ENCODE measurements around the gene SCRN3. TPM values are rescaled to one million over a fixed set of nuclear protein-coding genes. Genes with fewer than 3 reads are reported as not detected.

SCRN3 gene
- total RNA-seq, 1 experiment from 2014 or later = 26.4 TPM

- Mint-ChIP-seq H3K27me3 (ENCODE audit: insufficient read depth, unreplicated experiment) (no peaks in the 10 kb centered on the region), H3K4me3 (ENCODE audit: unreplicated experiment) (peak overlapping the region; percentile 96), H3K27ac (ENCODE audit: unreplicated experiment) (peak overlapping the region; percentile 97), H3K9me3 (ENCODE audit: unreplicated experiment) (no peaks in the 10 kb centered on the region), H3K4me1 (ENCODE audit: low read depth, unreplicated experiment) (no peaks in the 10 kb centered on the region), H3K36me3 (ENCODE audit: insufficient read depth, unreplicated experiment) (peaks cover 10% of the 10 kb centered on the region)
- BruUV-seq (replicated peaks) = TSS peak; percentile 69
- Histone ChIP-seq H3K4me3 (ENCODE audit: low read depth, low read length) (peak overlapping the region; percentile 58), H3K36me3 (ENCODE audit: control insufficient read depth, insufficient read depth, low read length) (no peaks in the 10 kb centered on the region), H3K27me3 (replicated peaks; ENCODE audit: control insufficient read depth, insufficient read depth, low read length) (no peaks in the 10 kb centered on the region), H3K4me1 (no peaks in the 10 kb centered on the region), H3K9me3 (no peaks in the 10 kb centered on the region)
- CTCF ChIA-PET = interaction anchor here (0.5 to 1.6 kb wide), 6 partner anchors 17 to 353 kb away, joined by 3 to 10 read pairs (median 4); no protein-coding TSS in a partner anchor
- DNase-seq = peak in 1 of 2 experiments; percentile 40
- no peak for TF ChIP-seq CTCF (IDR thresholded peaks at IDR 0.05; ENCODE audit: insufficient read depth in 1 of 2, low read depth in 1 of 2, low read length in 1 of 2, severe bottlenecking in 1 of 2, unreplicated experiment in 1 of 2)
- POLR2A ChIA-PET = interaction anchor here (0.7 to 1.4 kb wide), 4 partner anchors 15 to 151 kb away, joined by 3 to 8 read pairs (median 3); partner anchors contain the start of gene OLA1
- intact Hi-C loops (cut with micrococcal nuclease; ENCODE audit: unreplicated experiment) = loop anchor here (2.0 kb wide), 1 partner anchor 33 kb away; no protein-coding TSS in a partner anchor
Observed at GRCh38 chr2:174395969-174396630, 570 bp downstream of the SCRN3 start.

- TF ChIP-seq CTCF (IDR thresholded peaks at IDR 0.05; ENCODE audit: insufficient read depth in 1 of 2, low read depth in 1 of 2, low read length in 1 of 2, severe bottlenecking in 1 of 2, unreplicated experiment in 1 of 2) = no peak
- ChIA-PET POLR2A (no interaction called here), CTCF (no interaction called here)
- Mint-ChIP-seq H3K4me1 (ENCODE audit: low read depth, unreplicated experiment) (no peaks in the 10 kb centered on the region), H3K27ac (ENCODE audit: unreplicated experiment) (no peak overlapping the region), H3K27me3 (ENCODE audit: insufficient read depth, unreplicated experiment) (no peaks in the 10 kb centered on the region), H3K4me3 (ENCODE audit: unreplicated experiment) (no peak overlapping the region), H3K36me3 (ENCODE audit: insufficient read depth, unreplicated experiment) (peaks cover 10% of the 10 kb centered on the region), H3K9me3 (ENCODE audit: unreplicated experiment) (no peaks in the 10 kb centered on the region)
- Histone ChIP-seq H3K4me3 (ENCODE audit: low read depth, low read length) (no peak overlapping the region), H3K4me1 (no peaks in the 10 kb centered on the region), H3K27me3 (replicated peaks; ENCODE audit: control insufficient read depth, insufficient read depth, low read length) (no peaks in the 10 kb centered on the region), H3K36me3 (ENCODE audit: control insufficient read depth, insufficient read depth, low read length) (no peaks in the 10 kb centered on the region), H3K9me3 (no peaks in the 10 kb centered on the region)
- intact Hi-C loops (cut with micrococcal nuclease; ENCODE audit: unreplicated experiment) = no loop called here
- no peak for DNase-seq
- no TSS peak for BruUV-seq (replicated peaks)
Observed at GRCh38 chr2:174397773-174398172, 2.2 kb downstream of the SCRN3 start.

- intact Hi-C loops (cut with micrococcal nuclease; ENCODE audit: unreplicated experiment) = no loop called here
- Histone ChIP-seq H3K4me1 (no peaks in the 10 kb centered on the region), H3K9me3 (no peaks in the 10 kb centered on the region), H3K4me3 (ENCODE audit: low read depth, low read length) (no peak overlapping the region), H3K27me3 (replicated peaks; ENCODE audit: control insufficient read depth, insufficient read depth, low read length) (no peaks in the 10 kb centered on the region), H3K36me3 (ENCODE audit: control insufficient read depth, insufficient read depth, low read length) (no peaks in the 10 kb centered on the region)
- BruUV-seq (replicated peaks) = no TSS peak
- ChIA-PET POLR2A (no interaction called here), CTCF (no interaction called here)
- no peaks in the 10 kb centered on the region for H3K4me1 Mint-ChIP-seq (ENCODE audit: low read depth, unreplicated experiment)
- peaks cover 10% of the 10 kb centered on the region for H3K36me3 Mint-ChIP-seq (ENCODE audit: insufficient read depth, unreplicated experiment)
- no peak for DNase-seq
- H3K4me3 Mint-ChIP-seq (ENCODE audit: unreplicated experiment) = no peak overlapping the region
- no peak overlapping the region for H3K27ac Mint-ChIP-seq (ENCODE audit: unreplicated experiment)
- no peak for TF ChIP-seq CTCF (IDR thresholded peaks at IDR 0.05; ENCODE audit: insufficient read depth in 1 of 2, low read depth in 1 of 2, low read length in 1 of 2, severe bottlenecking in 1 of 2, unreplicated experiment in 1 of 2)
- H3K27me3 Mint-ChIP-seq (ENCODE audit: insufficient read depth, unreplicated experiment) = no peaks in the 10 kb centered on the region
- no peaks in the 10 kb centered on the region for H3K9me3 Mint-ChIP-seq (ENCODE audit: unreplicated experiment)
Observed at GRCh38 chr2:174399171-174399570, 3.6 kb downstream of the SCRN3 start.
